H1 (cell line): ENCODE results near the gene ENTREP1. TPM values are rescaled to one million over a fixed set of nuclear protein-coding genes. Genes with fewer than 3 reads are reported as not detected.

Source experiments
- ASH2L ChIP-seq: fragments of 200-600, 300-600 bp; sonication (generic); IDR thresholded peaks from one replicate; pipeline ENCODE4 v1.7.1; 2017; ENCODE audit warnings: low read length
- BCL11A ChIP-seq, 2 experiments: IDR thresholded peaks; one replicate each; pipeline ENCODE4 v1.6.1; 2011; ENCODE audit warnings: low read depth in 2 of 2, low read length in 2 of 2, mild to moderate bottlenecking in 2 of 2
- CREB1 ChIP-seq: IDR thresholded peaks from 2 replicates; pipeline ENCODE4 v1.6.1; 2012; ENCODE audit warnings: inconsistent platforms
- CTCF ChIP-seq, 3 experiments: IDR thresholded peaks; 1 replicate in 2 of 3; 2 replicates in 1 of 3; pipeline versions ENCODE4 v1.5.1 to v1.6.1; 2011; ENCODE audit warnings: low read length in 3 of 3, mild to moderate bottlenecking in 3 of 3, inconsistent platforms in 2 of 3, low read depth in 1 of 3, moderate library complexity in 1 of 3; ENCODE audit not compliant: insufficient read depth in 1 of 3; ENCODE audit errors: control extremely low read depth in 1 of 3
- FOSL1 ChIP-seq: IDR thresholded peaks from 2 replicates; pipeline ENCODE4 v1.6.1; 2011; ENCODE audit warnings: mild to moderate bottlenecking, low read depth, low read length, moderate library complexity; ENCODE audit not compliant: insufficient read depth
- NRF1 ChIP-seq: IDR thresholded peaks from 2 replicates; pipeline ENCODE4 v1.6.1; 2011; ENCODE audit warnings: mild to moderate bottlenecking, low read depth, low read length, improper control_type of control experiment
- POLR2AphosphoS5 ChIP-seq: IDR thresholded peaks from 2 replicates; pipeline ENCODE4 v1.6.1; 2011; ENCODE audit warnings: low read depth, low read length
- SIX5 ChIP-seq: IDR thresholded peaks from 2 replicates; pipeline ENCODE4 v1.6.1; 2011; ENCODE audit warnings: mild to moderate bottlenecking, low read depth, low read length
- SUZ12 ChIP-seq: fragments of 200-600 bp; sonication (generic); IDR thresholded peaks from 2 replicates; pipeline ENCODE4 v1.6.1; 2012; ENCODE audit warnings: mild to moderate bottlenecking, inconsistent platforms, low read length, moderate library complexity, mixed read lengths
- polyA plus RNA-seq, 7 experiments: library from polyadenylated mRNA; depleted of rRNA in 3 of 7; stranded (reverse) in 5 of 7; unstranded in 2 of 7; fragments of >200 nt in 5 of 7; fragments of 200-250 nt in 2 of 7; gene quantifications; 1 replicate in 5 of 7; 2 replicates in 1 of 7; 4 replicates in 1 of 7; pipeline versions ENCODE4 v1.2.1 to v1.2.3, GENCODE V29; 2011 to 2013; ENCODE audit warnings: missing spikeins in 2 of 7, mixed read lengths in 2 of 7
- total RNA-seq: library from RNA; stranded (reverse); fragmentation: NEBNext Ultra II Directional; extraction: Animal tissue kit (Norgen Biotek cat#: 25700); gene quantifications from 2 replicates; pipeline ENCODE4 v1.2.1, GENCODE V29; 2021

ENTREP1 gene
- total and polyA plus RNA-seq, 2 of the 8 experiments (the other 6 are each of a cell fraction or from before 2014, with no cell fraction given) = 15.3 to 25.0 TPM

- TF ChIP-seq CTCF (IDR thresholded peaks at IDR 0.05; ENCODE audit: control extremely low read depth in 1 of 3, insufficient read depth in 1 of 3, low read depth in 1 of 3, low read length in 3 of 3) (no peak), CREB1 (no peak), FOSL1 (no peak), POLR2AphosphoS5 (no peak), NRF1 (no peak), ASH2L (no peak), SIX5 (no peak), BCL11A (IDR thresholded peaks at IDR 0.05; ENCODE audit: low read depth in 2 of 2, low read length in 2 of 2) (no peak), SUZ12 (no peak)
These were observed 14.6 kb downstream of the ENTREP1 start (continued) for GRCh38 chr9:69339620-69340019.
